Non-pigmented ciliary epithelial cell (primary cell): ENCODE data around the gene PI3.
"Not testable (repeated sequence)": the region's sequence is repeated elsewhere in the genome, so short reads cannot be mapped to it uniquely, and the experiment has no call there.

Experiments
- DNase-seq: peaks from one replicate; pipeline ENCODE4 v3.0.0-alpha.2; 2010; ENCODE audit warnings: low read depth

Gene PI3, protein sequence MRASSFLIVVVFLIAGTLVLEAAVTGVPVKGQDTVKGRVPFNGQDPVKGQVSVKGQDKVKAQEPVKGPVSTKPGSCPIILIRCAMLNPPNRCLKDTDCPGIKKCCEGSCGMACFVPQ

DNA sequence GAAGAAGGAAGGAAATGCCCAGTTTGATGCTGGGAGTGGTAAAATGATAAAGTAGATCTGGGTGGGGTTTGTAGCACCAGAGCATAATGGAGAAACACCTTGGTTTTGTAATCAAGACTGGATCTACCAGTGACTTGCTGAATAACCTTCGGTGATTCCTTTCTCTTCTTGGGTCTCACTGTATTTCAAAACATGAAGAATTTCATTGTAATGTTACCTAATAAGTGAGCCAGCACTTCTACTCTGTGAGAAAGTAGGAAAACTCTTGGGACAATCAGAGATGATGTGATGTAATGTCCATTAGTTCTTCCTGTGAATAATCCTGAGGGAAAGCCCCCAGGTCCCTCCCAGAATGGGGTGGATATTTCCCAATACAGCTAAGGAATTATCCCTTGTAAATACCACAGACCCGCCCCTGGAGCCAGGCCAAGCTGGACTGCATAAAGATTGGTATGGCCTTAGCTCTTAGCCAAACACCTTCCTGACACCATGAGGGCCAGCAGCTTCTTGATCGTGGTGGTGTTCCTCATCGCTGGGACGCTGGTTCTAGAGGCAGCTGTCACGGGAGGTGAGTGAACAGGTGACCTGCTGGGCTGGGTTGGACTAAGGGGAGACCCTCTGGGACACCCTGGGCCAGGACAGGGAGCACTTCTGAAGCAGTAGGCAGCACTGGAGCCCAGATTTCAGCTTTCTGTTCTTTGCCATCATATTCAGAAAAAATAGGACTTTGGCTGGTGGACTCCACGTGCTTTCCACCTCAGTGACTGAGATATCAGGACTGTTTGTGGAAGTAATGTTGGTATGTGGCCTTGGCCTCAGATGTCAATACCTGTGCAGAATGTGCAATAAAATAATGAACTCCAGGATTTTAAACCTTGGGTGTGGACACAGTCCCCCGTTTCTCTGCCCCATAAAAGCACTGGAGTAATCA is at the start of gene PI3:
TSS of gene PI3 (plus strand) at position 469 of the 931 bp plus-strand sequence. CDS start at position 490, 21 bp downstream.
- no peak for DNase-seq

DNA sequence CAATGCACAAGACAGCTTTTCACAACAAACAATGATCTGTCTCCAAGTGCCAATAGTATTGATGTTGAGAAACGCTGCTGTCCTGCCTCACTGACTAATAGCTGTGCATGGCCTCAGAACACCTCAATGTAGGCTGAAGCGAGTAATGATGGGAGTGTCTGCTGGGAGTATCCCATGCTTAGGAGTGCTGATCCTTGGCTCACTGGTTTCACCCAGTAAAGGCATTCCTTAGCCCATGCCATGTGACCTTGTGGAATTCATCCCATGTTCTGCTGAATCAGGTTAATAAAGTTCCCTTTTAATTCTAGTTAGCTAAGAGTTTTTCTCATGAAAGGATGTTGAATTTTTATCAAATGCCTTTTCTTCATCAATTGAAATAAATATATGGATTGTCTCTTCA is 46.6 kb upstream of the PI3 start:
- DNase-seq, result no peak

DNA sequence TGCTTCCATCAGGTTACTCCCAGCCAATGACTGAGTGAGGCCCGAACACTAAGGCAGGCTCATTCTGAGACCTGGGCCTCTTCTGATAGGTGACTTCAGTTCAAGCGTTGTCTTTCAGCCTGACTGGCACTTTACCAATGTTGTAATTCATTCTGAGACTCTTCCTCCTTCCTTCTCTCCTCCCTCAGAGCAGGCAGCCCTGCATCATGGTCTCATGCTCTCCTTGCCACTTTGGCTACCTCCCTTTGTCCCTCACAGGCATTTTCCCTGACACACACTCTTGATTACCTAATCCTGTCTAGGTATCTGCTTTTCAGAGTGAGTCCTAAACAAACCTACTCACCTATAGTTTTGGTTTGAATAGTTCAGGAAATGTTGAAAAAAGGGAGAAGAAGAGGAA is 37.8 kb upstream of the PI3 start:
- no peak for DNase-seq

DNA sequence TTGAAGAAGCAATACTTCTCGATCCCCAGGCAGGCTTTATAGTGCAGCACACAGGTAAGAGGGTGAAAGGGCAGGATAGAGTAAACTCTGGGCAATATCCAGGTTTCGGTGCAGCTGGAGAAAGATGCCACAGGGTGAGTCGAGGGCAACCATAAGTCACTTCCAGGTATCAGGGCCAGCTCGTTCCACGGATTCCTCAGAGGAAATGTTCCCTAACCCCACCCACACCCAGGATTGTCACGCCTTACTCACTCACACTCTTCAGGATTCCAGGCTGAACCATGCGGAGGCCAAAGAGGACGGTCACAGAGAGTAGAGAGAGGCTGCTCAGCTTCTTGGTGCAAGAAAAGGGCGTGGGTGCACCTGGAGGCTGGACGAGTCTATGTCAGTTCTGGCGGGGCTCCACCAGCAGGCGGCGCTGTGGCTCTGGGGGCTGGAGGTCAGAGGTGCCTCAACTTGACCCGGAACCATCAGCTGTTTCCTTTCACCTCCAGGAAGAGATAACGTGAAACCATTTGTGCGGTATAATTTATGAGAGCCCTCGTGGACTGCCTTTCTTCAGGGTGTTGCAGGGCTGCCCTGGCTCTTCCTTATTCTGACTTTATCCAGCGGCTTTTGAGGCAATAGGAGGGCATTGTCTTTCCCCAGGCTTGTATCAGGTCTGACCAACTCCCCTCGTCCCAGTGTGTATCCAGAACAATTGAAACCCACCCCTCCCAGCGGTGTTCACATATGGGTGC is 36.0 kb upstream of the PI3 start:
- DNase-seq, result no peak

DNA sequence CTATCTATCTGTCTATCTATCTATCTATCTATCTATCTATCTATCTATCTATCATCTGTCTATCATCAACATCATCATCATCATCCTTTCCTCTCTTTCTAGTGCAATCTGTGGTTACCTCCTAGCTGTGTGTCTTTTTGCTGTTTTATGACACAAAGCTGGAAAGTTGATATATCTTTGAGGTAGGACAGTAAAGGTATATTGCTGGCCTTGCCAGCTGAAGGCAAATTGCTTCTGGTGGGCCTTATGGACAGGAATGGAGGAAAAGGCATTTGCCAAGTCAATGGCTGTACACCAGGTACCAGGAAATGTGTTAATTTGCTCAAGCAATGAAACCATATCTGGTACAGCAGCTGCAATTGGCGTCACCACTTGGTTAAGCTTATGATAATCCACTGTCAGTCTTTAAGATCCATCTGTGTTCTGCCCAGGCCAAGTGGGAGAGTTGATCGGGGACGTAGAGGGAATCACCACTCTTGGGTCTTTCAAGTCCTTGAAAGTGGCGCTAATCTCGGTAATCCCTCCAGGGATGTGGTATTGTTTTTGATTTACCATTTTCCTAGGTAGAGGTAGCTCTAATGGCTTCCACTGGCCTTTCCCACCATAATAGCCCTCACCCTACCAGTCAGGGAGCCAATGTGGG is 34.8 kb upstream of the PI3 start:
- not testable (repeated sequence) for DNase-seq

DNA sequence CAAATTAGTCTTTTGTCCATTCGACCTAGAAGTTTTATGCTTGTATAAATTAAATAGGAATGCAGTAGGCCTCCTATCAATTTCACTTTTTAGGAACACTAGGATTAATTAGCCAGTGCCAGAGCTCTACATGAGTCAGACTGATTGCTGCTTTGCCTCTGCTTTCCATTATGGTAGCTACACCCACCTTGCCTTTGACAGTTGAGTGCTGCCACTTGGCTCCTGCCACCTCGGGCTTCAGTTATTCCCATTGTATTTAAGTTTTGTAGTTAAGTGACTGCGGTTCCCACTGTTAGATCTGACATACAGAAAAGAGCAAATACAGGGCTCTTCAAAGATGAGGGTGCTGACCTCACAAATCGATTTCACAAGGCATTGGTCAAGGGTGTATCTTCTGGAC is 33.9 kb upstream of the PI3 start:
- DNase-seq, result no peak

DNA sequence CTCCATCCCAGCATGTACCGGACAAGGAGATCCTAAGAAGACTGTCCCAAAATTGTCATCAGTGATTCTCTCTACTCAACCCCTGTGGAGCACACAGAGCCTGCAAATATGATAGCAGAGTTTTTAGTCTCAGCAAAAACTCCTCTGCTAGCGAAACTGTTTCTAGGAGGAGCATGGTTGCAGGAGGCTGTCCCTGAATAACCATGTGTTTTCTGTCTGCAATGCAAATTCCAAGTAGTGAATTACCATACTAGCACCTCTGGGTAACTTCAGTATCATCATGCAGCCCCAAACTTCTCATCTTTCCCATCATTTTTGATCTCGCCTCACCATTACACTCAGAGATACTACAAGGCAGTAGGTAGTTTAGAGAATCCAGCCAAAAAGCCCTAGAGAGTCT is 25.6 kb upstream of the PI3 start:
- no peak for DNase-seq

DNA sequence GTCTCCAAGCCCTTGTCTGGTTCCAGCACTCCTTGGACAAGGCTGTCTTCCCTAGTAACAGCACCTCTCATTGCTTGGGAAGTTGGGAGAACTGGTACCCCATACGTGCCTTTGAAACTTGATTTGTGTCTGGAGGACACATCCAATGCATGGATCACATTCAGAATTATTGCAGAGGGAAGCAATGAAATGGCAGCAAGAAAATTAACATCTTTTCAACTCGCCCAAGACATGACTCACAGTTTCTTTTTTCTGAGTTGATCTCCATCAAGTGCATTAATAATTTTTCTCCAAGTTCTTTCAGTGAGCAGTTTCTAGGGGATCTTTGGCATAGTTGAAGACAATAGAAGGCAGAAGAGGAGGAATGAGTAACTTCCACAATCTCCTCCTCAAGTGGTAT is 22.3 kb upstream of the PI3 start:
- DNase-seq, result no peak

DNA sequence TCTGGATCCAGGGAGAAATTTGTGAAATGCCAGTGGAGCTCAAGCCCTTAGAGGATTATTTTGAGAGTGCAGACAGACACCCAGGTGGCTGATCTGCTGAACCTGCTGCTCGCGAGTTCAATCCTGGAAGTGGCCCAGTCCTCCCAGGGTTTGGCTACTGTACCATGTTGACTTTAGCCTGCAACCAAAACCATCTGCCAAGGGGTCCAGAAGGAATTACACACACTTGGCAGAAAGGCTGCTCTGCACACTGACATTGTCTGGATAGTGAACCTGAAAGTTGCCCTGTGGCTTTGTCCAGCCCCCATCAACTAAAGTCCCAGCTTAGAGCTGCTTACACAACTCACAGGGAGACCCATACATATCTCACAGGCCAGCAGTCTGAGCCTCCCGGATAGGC is 21.6 kb upstream of the PI3 start:
- no peak for DNase-seq

DNA sequence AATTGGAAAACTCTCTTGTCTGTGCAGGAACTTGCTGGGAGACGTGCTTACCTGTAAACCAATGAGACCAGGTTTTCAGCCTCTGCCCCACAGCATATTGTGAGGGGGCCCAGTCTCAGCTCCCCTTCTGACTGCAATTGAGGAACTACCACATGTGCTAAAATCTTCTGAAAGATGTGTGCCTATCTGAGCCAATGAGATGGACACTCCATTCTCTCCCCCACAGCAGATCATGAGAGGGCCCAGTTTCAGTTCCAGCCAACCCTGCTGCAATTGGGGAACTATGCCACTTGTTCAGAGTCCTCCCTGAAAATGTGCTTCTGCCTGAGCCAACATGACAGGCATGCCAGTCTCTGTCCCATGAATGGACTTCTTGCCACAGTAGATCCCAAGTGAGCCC is 20.9 kb upstream of the PI3 start:
- DNase-seq, result no peak

DNA sequence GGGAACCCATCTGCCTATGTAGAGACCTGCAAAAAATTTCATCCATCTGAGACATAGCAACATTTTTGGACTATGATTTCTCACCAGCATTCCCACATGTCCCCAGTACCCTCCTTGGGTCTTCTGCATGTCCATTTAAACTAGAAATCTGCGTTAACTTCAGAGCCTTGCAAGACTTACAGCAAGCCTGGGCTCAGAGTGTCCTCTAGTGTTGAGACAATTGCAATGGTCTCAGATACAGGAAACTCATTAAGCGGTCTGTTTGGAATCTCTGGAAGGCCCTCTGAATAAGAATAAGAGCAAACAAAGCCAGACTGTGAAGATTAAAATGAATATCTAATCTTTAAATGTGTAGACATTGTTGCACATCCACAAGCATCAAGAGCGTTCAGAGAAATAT is 20.5 kb upstream of the PI3 start:
- no peak for DNase-seq

DNA sequence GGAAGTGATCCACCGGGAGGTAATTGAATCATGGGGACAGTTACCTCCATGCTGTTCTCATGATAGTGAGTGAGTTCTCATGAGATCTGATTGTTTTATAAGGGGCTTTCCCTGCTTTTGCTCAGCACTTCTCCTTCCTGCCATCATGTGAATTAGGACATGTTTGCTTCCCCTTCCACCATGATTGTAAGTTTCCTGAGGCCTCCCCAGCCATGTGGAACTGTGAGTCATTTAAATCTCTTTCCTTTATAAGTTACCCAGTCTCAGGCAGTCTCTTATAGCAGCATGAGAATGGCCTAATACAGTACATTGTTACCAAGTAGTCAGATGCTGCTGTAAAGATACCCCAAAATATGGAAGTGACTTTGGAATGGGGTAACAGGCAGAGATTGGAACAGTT is 19.9 kb upstream of the PI3 start:
- not testable (repeated sequence) for DNase-seq

DNA sequence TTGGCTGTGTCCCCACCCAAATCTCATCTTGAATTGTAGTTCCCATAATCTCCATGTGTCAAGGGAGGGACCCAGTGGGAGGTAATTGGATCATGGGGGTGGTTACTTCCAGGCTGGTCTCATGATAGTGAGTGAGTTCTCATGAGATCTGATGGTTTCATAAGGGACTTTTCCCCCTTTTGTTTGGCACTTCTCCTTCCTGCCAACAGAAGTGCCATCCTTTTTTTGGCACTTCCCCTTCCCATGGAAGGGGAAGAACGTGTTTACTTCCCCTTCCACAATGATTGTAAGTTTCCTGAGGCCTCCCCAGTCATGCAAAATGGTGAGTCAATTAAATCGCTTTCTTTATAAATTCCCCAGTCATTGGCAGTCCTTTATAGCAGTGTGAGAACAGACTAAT is 18.0 kb upstream of the PI3 start:
- no peak for DNase-seq

DNA sequence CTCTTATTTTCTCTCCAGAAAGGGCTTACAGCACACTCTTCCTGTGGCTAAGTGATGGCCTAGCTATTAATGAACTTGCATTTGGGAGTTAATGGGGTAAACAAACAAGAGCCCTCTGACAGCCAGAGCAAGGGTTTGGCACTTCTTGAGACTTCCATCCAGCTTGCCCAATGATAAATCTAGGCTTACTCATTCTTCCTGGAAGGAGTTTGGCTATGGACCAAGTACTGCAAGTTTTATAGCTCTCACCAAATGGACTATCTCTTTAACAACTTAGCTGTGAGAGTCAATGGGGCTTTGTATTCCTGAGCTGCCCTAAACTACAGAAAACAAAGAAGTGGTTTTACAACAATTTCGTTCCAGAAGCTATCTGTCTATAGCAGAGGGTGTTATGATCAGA is 16.7 kb upstream of the PI3 start:
- DNase-seq, result peak; percentile 10

DNA sequence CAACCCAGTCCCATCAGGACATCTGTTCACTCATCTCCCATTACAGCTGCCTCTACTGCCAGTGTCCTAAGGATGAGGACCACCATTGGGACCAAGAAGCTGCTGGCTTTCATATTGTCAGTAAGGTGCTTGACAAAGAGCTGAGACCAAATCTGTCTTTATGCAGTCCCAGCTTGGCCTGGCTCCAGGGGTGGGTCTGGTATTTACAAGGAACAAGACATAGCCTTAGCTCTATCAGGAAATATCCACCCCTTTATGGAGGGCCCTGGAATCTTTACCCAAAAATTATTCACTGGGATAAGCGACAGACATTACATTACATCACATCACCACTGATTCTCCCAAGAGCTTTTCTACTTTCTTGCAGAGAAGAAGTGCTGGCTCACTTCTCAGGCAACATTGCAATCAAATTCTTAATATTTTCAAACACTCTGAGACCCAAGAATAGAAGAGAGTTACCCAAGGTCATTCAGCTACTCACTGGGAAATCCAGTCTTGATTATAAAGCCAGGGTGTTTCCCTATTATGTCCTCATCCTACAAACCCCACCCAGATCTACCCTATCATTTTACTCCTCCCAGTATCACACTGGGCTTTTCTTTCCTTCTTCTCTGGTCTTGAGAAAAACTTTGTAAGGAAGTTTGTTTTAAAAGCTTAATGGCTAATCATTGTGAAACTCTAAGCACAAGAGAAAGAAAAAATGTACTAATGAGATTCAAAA is 11.5 kb upstream of the PI3 start:
- DNase-seq, result no peak

DNA sequence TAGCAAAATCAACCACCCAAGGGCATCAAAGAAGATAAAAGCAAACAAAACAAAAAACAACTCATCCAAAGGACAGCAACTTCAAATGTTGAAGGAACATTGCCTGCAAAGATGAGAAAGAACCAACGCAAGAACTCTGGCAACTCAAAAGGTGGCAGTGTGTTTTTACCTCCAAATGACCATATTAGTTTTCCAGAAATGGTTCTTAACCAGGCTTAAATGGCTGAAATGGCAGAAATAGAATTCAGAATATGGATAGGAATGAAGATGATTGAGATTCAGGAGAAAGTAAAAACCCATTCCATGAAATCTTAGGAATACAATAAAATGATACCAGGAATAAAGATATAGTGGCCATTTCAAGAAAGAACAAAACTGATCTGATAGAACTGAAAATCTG is 9.8 kb upstream of the PI3 start:
- no peak for DNase-seq

DNA sequence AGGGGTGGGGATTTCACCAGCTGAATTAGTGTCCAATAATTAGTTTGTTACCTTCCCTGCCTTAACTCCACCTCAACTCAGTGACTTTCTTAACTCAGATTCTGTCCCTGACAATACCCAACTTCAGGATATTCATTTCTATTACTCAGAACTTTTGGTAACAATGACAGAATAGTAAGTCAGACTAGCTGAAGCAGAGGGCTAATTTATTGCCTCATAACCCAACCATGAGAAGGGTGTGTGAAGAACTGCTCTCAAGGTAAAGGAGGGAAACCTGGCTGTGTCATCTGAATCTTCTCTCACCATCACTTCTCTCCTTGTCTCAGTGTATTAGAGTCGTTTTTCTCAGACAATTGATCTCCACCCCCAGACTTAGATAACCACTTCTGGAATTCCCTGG is 1.2 kb upstream of the PI3 start:
- no peak for DNase-seq

DNA sequence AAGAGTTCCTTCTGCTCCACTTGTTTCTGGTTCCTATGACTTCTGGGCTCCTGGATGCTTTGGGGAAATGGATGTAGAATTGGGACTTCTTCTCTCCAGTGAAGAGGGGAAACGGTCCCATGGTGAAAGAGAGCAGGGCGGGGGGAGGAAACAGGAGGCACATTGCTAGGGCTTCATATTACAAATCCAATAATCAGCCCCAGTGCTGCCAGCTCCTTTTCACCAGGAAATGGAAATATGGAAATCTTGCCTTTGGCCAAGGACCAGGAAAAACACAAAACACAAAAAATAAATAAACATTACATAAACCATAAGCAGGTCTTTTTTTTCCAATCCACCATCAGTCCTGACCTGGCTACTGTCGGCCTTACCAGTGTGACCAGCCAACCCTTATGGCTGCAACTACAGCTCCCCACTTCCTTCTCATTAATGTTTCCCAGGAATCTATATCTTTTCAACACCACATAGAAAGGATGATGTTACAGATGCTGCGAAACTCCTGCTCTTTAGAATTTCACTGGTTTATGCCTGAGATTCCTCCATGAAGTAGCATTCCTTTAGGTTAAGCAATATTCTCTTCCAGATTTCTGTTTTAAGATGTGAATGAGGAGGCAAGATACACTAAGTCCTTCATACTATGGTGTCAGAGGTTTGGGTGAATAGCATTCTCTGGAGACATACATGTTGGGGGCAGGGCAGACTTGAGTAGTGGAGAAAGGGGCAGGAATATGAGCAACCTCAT is 2.0 kb downstream of the PI3 start:
- no peak for DNase-seq

DNA sequence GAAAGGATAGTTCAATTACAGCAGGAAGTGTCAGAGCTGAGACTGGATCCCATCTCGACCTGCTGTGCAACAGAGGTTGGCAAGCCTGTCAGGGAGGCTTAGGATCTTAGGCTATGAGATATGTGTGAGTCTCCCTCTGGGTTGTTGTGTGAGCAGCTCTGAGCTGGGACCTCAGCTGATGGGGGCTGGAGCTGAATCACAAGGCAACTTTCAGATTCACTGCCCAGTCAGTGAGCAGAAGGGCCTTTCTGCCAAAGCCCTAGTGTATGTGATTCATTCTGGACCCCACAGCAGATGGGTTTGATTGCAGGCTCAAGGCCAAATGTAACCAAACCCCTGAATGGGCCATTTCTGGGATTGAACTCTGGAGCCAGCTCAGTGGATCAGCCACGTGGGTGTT is 4.5 kb downstream of the PI3 start:
- DNase-seq, result no peak

DNA sequence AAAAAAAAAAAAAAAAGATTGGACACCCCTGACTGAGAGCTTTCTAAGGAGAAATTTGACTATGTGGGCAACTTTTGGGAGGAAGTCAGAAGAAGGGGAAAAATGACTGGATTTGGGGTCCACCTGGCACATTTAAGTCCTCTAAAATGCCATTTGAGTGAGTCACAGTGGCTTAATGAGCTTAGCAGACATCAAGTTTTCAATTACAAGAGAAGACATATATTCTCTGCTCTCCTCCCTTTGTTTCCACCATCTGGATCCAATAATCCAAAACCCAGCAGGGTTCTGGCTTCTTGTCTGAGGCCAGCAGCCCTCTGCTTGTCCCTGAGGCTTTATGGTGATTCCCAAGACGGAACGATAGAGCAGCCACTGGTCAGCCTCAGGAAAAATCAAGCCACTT is 6.9 kb downstream of the PI3 start:
- DNase-seq, result no peak

DNA sequence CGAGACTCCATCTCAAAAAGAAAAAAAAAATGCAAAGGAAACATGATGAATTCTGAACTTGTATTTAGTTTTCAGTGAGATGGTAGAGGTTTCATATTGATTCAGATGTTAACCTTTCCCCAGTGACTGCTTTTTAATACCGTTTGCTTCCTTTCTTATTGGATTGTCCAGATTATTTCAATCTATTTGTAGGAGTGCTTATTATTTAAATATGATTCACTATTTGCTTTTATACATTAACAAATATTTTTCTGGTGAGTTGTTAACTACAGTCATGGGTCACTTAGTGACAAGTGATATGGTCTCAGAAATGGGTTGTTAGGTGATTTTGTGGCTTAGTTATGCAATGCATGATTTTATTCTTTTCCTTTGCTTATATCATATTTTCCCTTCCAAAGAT is 8.4 kb downstream of the PI3 start:
- no peak for DNase-seq
